ENCODE data around the gene NOL4L.

The NOL4L gene

GRCh38 chr20:32559205-32559752 is 25.9 kb downstream of the NOL4L start:
- ATAC-seq: no peak

GRCh38 chr20:32558526-32558925 is 26.6 kb downstream of the NOL4L start:
- ATAC-seq: no peak
- no peak for TF ChIP-seq TOX (CRISPR knock-in tag; IDR thresholded peaks at IDR 0.05; ENCODE audit: borderline replicate concordance)
- no peak for TF ChIP-seq ZFP3 (CRISPR knock-in tag; IDR thresholded peaks at IDR 0.05)
- TF ChIP-seq PATZ1 (CRISPR knock-in tag; IDR thresholded peaks at IDR 0.05; ENCODE audit: borderline replicate concordance): no peak
- no peak for TF ChIP-seq TCF4 (CRISPR knock-in tag; IDR thresholded peaks at IDR 0.05; ENCODE audit: borderline replicate concordance)
- no peak for TF ChIP-seq ZFP30 (CRISPR knock-in tag; IDR thresholded peaks at IDR 0.05)
- no peak for TF ChIP-seq OSR1 (CRISPR knock-in tag; IDR thresholded peaks at IDR 0.05)
- TF ChIP-seq SNAI2 (CRISPR knock-in tag; IDR thresholded peaks at IDR 0.05): no peak

More at GRCh38 chr20:32559205-32559752, 25.9 kb downstream of the NOL4L start:
- TF ChIP-seq ZNF70 (CRISPR knock-in tag; IDR thresholded peaks at IDR 0.05): no peak
- TF ChIP-seq PPARA (CRISPR knock-in tag; IDR thresholded peaks at IDR 0.05; ENCODE audit: borderline replicate concordance): no peak
- TF ChIP-seq CSRNP3 (CRISPR knock-in tag; IDR thresholded peaks at IDR 0.05): no peak
- TF ChIP-seq CREB5 (CRISPR knock-in tag; IDR thresholded peaks at IDR 0.05; ENCODE audit: low read depth): no peak
- TF ChIP-seq TOX (CRISPR knock-in tag; IDR thresholded peaks at IDR 0.05; ENCODE audit: borderline replicate concordance): no peak

GRCh38 chr20:32557319-32557718 is 27.8 kb downstream of the NOL4L start:
- TF ChIP-seq ISL1 (CRISPR knock-in tag; IDR thresholded peaks at IDR 0.05) (no peak), PATZ1 (CRISPR knock-in tag; IDR thresholded peaks at IDR 0.05; ENCODE audit: borderline replicate concordance) (no peak), ZNF565 (CRISPR knock-in tag; conservative IDR thresholded peaks at IDR 0.05; ENCODE audit: low read depth) (no peak), POU6F1 (CRISPR knock-in tag; IDR thresholded peaks at IDR 0.05; ENCODE audit: borderline replicate concordance, low read depth) (no peak), ZFP3 (CRISPR knock-in tag; IDR thresholded peaks at IDR 0.05) (no peak), SNAI2 (CRISPR knock-in tag; IDR thresholded peaks at IDR 0.05) (no peak), PPARA (CRISPR knock-in tag; IDR thresholded peaks at IDR 0.05; ENCODE audit: borderline replicate concordance) (no peak), CREB5 (CRISPR knock-in tag; IDR thresholded peaks at IDR 0.05; ENCODE audit: low read depth) (no peak), TOX (CRISPR knock-in tag; IDR thresholded peaks at IDR 0.05; ENCODE audit: borderline replicate concordance) (no peak), BACH2 (CRISPR knock-in tag; IDR thresholded peaks at IDR 0.05; ENCODE audit: borderline replicate concordance) (no peak), CSDC2 (CRISPR knock-in tag; IDR thresholded peaks at IDR 0.05) (no peak), ZNF8 (CRISPR knock-in tag; IDR thresholded peaks at IDR 0.05) (no peak), ARNTL (CRISPR knock-in tag; IDR thresholded peaks at IDR 0.05; ENCODE audit: borderline replicate concordance, low read depth) (no peak), ZFP30 (CRISPR knock-in tag; IDR thresholded peaks at IDR 0.05) (no peak), ZC3H10 (CRISPR knock-in tag; IDR thresholded peaks at IDR 0.05) (no peak), TCF4 (CRISPR knock-in tag; IDR thresholded peaks at IDR 0.05; ENCODE audit: borderline replicate concordance) (no peak)
- no peak for ATAC-seq

All from SK-N-SH treated with all-trans-retinoic acid at 6 μM for 48 hours (cell line).